Measurements from ENCODE around the gene ZBTB7C.

DNA sequence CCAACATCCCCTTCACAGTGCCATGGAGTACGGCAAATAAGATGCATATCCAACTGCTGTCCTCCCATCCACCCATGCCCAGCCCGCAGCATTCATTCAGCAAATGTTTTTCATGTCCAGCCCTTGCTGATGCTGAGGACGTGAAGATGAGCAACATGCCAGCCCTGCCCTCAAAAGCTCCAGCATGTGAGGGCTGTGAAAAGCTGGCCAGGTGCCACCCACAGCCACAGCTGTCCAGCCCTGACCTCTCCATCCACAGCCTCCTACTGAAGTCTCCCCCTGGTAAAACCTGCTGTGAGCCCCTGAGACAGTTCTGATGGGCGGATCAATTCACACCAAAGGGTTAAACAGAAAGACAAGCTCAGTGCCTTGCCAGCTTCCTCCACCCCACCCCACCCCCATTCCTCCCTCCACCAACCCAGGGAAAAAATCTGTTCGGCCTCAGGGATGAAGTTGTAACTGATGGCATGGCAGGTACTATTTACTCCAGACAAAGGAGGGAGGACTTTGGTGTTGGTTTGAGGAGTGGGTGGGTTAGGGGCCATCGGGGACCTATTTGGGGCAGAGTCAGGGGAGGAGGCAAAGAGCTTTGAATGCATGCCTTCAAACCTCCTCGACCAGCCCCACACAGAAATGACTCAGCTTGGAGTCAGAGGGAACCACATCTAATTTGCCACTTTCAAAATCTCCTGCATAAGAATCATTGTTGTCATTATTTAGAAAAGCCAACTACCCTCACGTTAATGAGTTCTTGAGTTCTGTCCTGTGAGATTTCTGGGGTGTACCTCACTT is 4.3 kb downstream of the ZBTB7C start:
- no peak for TF ChIP-seq CTCF (tag by site-specific recombination; IDR thresholded peaks at IDR 0.05)
- TF ChIP-seq ZNF202 (tag by site-specific recombination; IDR thresholded peaks at IDR 0.05; ENCODE audit: borderline replicate concordance) = no peak
